HG03064 (cell line): ENCODE results near the gene MRPS15.

ENCODE experiments used
- ATAC-seq: cut with Tn5 transposase; IDR thresholded peaks from one replicate; pipeline ENCODE4 v1.9.1; 2021; ENCODE audit warnings: low read depth; ENCODE audit not compliant: unreplicated experiment

MRPS15 gene

GRCh38 chr1:36432616-36433015 is 31.6 kb downstream of the MRPS15 start:
- ATAC-seq = no peak

- no peak for ATAC-seq
These were observed 38.4 kb downstream of the MRPS15 start for GRCh38 chr1:36425791-36426190.

- no peak for ATAC-seq
These were observed 42.5 kb downstream of the MRPS15 start for GRCh38 chr1:36421649-36422048.

GRCh38 chr1:36420836-36421317 is 43.3 kb downstream of the MRPS15 start:
- no peak for ATAC-seq

- ATAC-seq = no peak
These were observed 43.8 kb downstream of the MRPS15 start for GRCh38 chr1:36420409-36420808.

- no peak for ATAC-seq
These were observed 44.6 kb downstream of the MRPS15 start for GRCh38 chr1:36419569-36419968.

- no peak for ATAC-seq
These were observed 45.0 kb downstream of the MRPS15 start for GRCh38 chr1:36419140-36419539.

GRCh38 chr1:36417931-36418330 is 46.3 kb downstream of the MRPS15 start:
- no peak for ATAC-seq

- ATAC-seq = no peak
These were observed 48.4 kb downstream of the MRPS15 start for GRCh38 chr1:36415661-36416326.

GRCh38 chr1:36414384-36414783 is 49.8 kb downstream of the MRPS15 start:
- ATAC-seq = no peak

GRCh38 chr1:36411674-36412648 is 52.2 kb downstream of the MRPS15 start:
- no peak for ATAC-seq

- ATAC-seq = no peak
These were observed 55.7 kb downstream of the MRPS15 start for GRCh38 chr1:36408479-36408878.

- ATAC-seq = no peak
These were observed 57.7 kb downstream of the MRPS15 start for GRCh38 chr1:36406440-36406839.
